Fibroblast of skin of left quadriceps (primary cell): Measurements from ENCODE around the gene DNASE2.

Experiments
- DNase-seq, 2 experiments: peaks; one replicate each; pipeline ENCODE4 v3.0.0-alpha.2; 2013; ENCODE audit warnings: low read depth in 2 of 2

DNASE2 gene

GRCh38 chr19:12834566-12834943 is 46.7 kb downstream of the DNASE2 start, which contains the start of gene RTBDN:
RTBDN (minus strand) TSS chr19:12834579; CDS start chr19:12829979, 4,600 bp downstream.
- no peak for DNase-seq

GRCh38 chr19:12833738-12834565 is 47.3 kb downstream of the DNASE2 start:
- no peak for DNase-seq

GRCh38 chr19:12833418-12833737 is 47.9 kb downstream of the DNASE2 start:
- DNase-seq, result no peak

GRCh38 chr19:12828494-12828893 is 52.8 kb downstream of the DNASE2 start:
- DNase-seq, result no peak

GRCh38 chr19:12825254-12826131 is 55.8 kb downstream of the DNASE2 start:
- no peak for DNase-seq
